Neural progenitor cell (in vitro differentiated cells): ENCODE measurements around the gene MEIS1.

Experiments used
- EZH2 ChIP-seq: fragments of 200-600 bp; sonication (generic); IDR thresholded peaks from 2 replicates; pipeline ENCODE4 v1.6.1; 2017; ENCODE audit warnings: antibody characterized with exemption, mild to moderate bottlenecking, moderate library complexity
- EZH2phosphoT487 ChIP-seq: fragments of 200-600 bp; sonication (generic); IDR thresholded peaks from 2 replicates; pipeline ENCODE4 v1.6.1; 2017; ENCODE audit warnings: antibody characterized with exemption
- TF ChIP-seq, protein P1 (sequence below): fragments of 200-600 bp; sonication (generic); IDR thresholded peaks from 2 replicates; pipeline ENCODE4 v1.5.1; 2017; ENCODE audit warnings: antibody characterized with exemption, mild to moderate bottlenecking

- TF ChIP-seq EZH2 (no peak), EZH2phosphoT487 (no peak)
- TF ChIP-seq, protein P1, sequence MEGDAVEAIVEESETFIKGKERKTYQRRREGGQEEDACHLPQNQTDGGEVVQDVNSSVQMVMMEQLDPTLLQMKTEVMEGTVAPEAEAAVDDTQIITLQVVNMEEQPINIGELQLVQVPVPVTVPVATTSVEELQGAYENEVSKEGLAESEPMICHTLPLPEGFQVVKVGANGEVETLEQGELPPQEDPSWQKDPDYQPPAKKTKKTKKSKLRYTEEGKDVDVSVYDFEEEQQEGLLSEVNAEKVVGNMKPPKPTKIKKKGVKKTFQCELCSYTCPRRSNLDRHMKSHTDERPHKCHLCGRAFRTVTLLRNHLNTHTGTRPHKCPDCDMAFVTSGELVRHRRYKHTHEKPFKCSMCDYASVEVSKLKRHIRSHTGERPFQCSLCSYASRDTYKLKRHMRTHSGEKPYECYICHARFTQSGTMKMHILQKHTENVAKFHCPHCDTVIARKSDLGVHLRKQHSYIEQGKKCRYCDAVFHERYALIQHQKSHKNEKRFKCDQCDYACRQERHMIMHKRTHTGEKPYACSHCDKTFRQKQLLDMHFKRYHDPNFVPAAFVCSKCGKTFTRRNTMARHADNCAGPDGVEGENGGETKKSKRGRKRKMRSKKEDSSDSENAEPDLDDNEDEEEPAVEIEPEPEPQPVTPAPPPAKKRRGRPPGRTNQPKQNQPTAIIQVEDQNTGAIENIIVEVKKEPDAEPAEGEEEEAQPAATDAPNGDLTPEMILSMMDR, result no peak
Observed at GRCh38 chr2:66585587-66585986, 150.7 kb downstream of the MEIS1 start.
